Smooth muscle cell (in vitro differentiated cells): Measurements from ENCODE around the gene NMT2. TPM values are rescaled to one million over a fixed set of nuclear protein-coding genes. Genes with fewer than 3 reads are reported as not detected.

Experiments
- DNase-seq: peaks from one replicate; lab custom pipeline; 2025; ENCODE audit not compliant: unreplicated experiment; lab: John Stamatoyannopoulos, UW
- H2AFZ ChIP-seq: fragments of 200-600 bp; sonication (generic); 2 replicates; pipeline ENCODE4 v1.6.0; 2016; ENCODE audit warnings: antibody characterized with exemption, low read depth, mild to moderate bottlenecking
- H3F3A ChIP-seq: fragments of 200-600 bp; sonication (generic); 2 replicates; pipeline ENCODE4 v1.6.0; 2017; ENCODE audit warnings: antibody characterized with exemption, low read depth
- H3K27ac ChIP-seq: fragments of 200-600 bp; sonication (generic); 2 replicates; pipeline ENCODE4 v1.5.1; 2016; ENCODE audit warnings: low read depth, mild to moderate bottlenecking
- H3K27me3 ChIP-seq: fragments of 200-600 bp; sonication (generic); 2 replicates; pipeline ENCODE4 v1.6.1; 2016; ENCODE audit warnings: low read depth, mild to moderate bottlenecking
- H3K36me3 ChIP-seq: fragments of 200-600 bp; sonication (generic); 2 replicates; pipeline ENCODE4 v1.5.1; 2016; ENCODE audit warnings: low read depth
- H3K4me1 ChIP-seq: fragments of 200-600 bp; sonication (generic); 2 replicates; pipeline ENCODE4 v1.5.1; 2016; ENCODE audit warnings: low read depth
- H3K4me2 ChIP-seq: fragments of 200-600 bp; sonication (generic); 2 replicates; pipeline ENCODE4 v1.6.0; 2016; ENCODE audit warnings: mild to moderate bottlenecking
- H3K4me3 ChIP-seq: fragments of 200-600 bp; sonication (generic); 2 replicates; pipeline ENCODE4 v1.5.1; 2016; ENCODE audit warnings: mild to moderate bottlenecking
- H3K79me2 ChIP-seq: fragments of 200-600 bp; sonication (generic); 2 replicates; pipeline ENCODE4 v1.6.0; 2016; ENCODE audit warnings: low read depth, mild to moderate bottlenecking
- H3K9ac ChIP-seq: fragments of 200-600 bp; sonication (generic); 2 replicates; pipeline ENCODE4 v1.6.0; 2016; ENCODE audit warnings: low read depth
- H3K9me3 ChIP-seq: fragments of 200-600 bp; sonication (generic); replicated peaks from 2 replicates; pipeline ENCODE4 v1.5.1; 2016; ENCODE audit warnings: low read depth
- H4K20me1 ChIP-seq: fragments of 200-600 bp; sonication (generic); 2 replicates; pipeline ENCODE4 v1.6.0; 2016; ENCODE audit warnings: low read depth
- WGBS: methylation state at CpG from one replicate; pipeline ENCODE4 v1.1.7; 2016; ENCODE audit warnings: low lambda C conversion rate; 5-methylcytosine and 5-hydroxymethylcytosine counted together
- polyA plus RNA-seq: library from polyadenylated mRNA; unstranded; fragments of >200 nt; fragmentation: Nextera tagmentation; extraction: Ambion mirVana; gene quantifications from 2 replicates; pipeline ENCODE4 v1.2.1, GENCODE V29; 2016
- total RNA-seq: library from RNA; depleted of rRNA; stranded (reverse); fragments of >200 nt; gene quantifications from 2 replicates; pipeline ENCODE4 v1.2.3, GENCODE V29; 2014
- TF ChIP-seq, protein P1 (sequence below): fragments of 200-600 bp; sonication (generic); IDR thresholded peaks from 2 replicates; pipeline ENCODE4 v1.5.1; 2017; ENCODE audit warnings: borderline replicate concordance, mild to moderate bottlenecking, antibody characterized with exemption; ENCODE audit not compliant: insufficient read depth, poor library complexity, severe bottlenecking

Gene NMT2
- total and polyA plus RNA-seq, 2 experiments from 2014 or later, result 9.4 to 9.5 TPM

GRCh38 chr10:15067154-15067553, 101.3 kb downstream of the NMT2 start:
- Histone ChIP-seq H3K27ac (no peak overlapping the region), H3K4me2 (no peak overlapping the region), H3K36me3 (no peaks in the 10 kb centered on the region), H2AFZ (no peak overlapping the region), H3K9ac (no peak overlapping the region), H3F3A (no peaks in the 10 kb centered on the region), H3K27me3 (no peaks in the 10 kb centered on the region), H4K20me1 (no peaks in the 10 kb centered on the region), H3K79me2 (no peaks in the 10 kb centered on the region), H3K9me3 (no peaks in the 10 kb centered on the region), H3K4me3 (no peak overlapping the region), H3K4me1 (no peaks in the 10 kb centered on the region)
- no peak for DNase-seq
- 93% methylated on average over 5 of the region's 5 CpGs for WGBS
- TF ChIP-seq, protein P1, sequence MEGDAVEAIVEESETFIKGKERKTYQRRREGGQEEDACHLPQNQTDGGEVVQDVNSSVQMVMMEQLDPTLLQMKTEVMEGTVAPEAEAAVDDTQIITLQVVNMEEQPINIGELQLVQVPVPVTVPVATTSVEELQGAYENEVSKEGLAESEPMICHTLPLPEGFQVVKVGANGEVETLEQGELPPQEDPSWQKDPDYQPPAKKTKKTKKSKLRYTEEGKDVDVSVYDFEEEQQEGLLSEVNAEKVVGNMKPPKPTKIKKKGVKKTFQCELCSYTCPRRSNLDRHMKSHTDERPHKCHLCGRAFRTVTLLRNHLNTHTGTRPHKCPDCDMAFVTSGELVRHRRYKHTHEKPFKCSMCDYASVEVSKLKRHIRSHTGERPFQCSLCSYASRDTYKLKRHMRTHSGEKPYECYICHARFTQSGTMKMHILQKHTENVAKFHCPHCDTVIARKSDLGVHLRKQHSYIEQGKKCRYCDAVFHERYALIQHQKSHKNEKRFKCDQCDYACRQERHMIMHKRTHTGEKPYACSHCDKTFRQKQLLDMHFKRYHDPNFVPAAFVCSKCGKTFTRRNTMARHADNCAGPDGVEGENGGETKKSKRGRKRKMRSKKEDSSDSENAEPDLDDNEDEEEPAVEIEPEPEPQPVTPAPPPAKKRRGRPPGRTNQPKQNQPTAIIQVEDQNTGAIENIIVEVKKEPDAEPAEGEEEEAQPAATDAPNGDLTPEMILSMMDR, result no peak

DNA sequence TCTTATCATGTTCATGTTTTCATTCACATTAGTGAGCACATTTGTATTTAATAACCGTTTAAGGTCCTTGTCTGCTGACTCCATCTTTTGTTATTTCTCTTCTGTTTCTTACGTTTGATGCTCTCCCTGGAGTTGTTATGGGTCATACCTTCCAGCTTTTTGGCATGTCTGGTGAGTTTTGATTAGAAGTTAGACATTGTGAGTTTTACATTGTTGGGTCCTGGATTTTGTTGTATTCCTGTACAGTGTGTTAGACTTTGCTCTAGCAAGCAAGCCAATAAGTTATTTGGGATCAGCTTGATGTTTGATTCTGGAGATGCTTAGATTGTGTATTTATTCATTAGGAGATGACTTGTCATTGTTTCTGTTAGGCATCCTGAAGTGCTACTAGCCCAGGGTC, 107.9 kb downstream of the NMT2 start:
- Histone ChIP-seq H3K79me2 (no peaks in the 10 kb centered on the region), H3K4me3 (no peak overlapping the region), H3K36me3 (no peaks in the 10 kb centered on the region), H3K27ac (no peak overlapping the region), H3K9me3 (no peaks in the 10 kb centered on the region), H3F3A (no peaks in the 10 kb centered on the region), H2AFZ (no peak overlapping the region), H3K9ac (no peak overlapping the region), H3K4me2 (no peak overlapping the region), H3K4me1 (no peaks in the 10 kb centered on the region), H3K27me3 (peaks cover 3% of the 10 kb centered on the region), H4K20me1 (no peaks in the 10 kb centered on the region)
- TF ChIP-seq, protein P1, result no peak
- DNase-seq, result no peak
- WGBS, result 78% methylated on average over 2 of the region's 2 CpGs

GRCh38 chr10:15059914-15060313, 108.6 kb downstream of the NMT2 start:
- H3K9ac ChIP-seq, result no peak overlapping the region
- TF ChIP-seq, protein P1, result no peak
- H3K4me3 ChIP-seq, result no peak overlapping the region
- no peak overlapping the region for H3K27ac ChIP-seq
- no peaks in the 10 kb centered on the region for H3K36me3 ChIP-seq
- H2AFZ ChIP-seq, result no peak overlapping the region
- DNase-seq, result no peak
- H3K4me1 ChIP-seq, result no peaks in the 10 kb centered on the region
- WGBS, result 71% methylated on average over 4 of the region's 4 CpGs
- no peak overlapping the region for H3K4me2 ChIP-seq
- no peaks in the 10 kb centered on the region for H4K20me1 ChIP-seq
- H3K9me3 ChIP-seq, result no peaks in the 10 kb centered on the region
- H3K27me3 ChIP-seq, result peaks cover 3% of the 10 kb centered on the region
- H3F3A ChIP-seq, result no peaks in the 10 kb centered on the region
- H3K79me2 ChIP-seq, result no peaks in the 10 kb centered on the region

GRCh38 chr10:15058689-15059088, 109.8 kb downstream of the NMT2 start:
- TF ChIP-seq, protein P1, result no peak
- Histone ChIP-seq H3K4me3 (no peak overlapping the region), H3K27me3 (peaks cover 3% of the 10 kb centered on the region), H4K20me1 (no peaks in the 10 kb centered on the region), H3F3A (no peaks in the 10 kb centered on the region), H2AFZ (no peak overlapping the region), H3K36me3 (no peaks in the 10 kb centered on the region), H3K4me1 (no peaks in the 10 kb centered on the region), H3K79me2 (no peaks in the 10 kb centered on the region), H3K4me2 (no peak overlapping the region), H3K9ac (no peak overlapping the region), H3K9me3 (no peaks in the 10 kb centered on the region), H3K27ac (no peak overlapping the region)
- 70% methylated on average over 1 of the region's 1 CpG for WGBS
- no peak for DNase-seq
